Measurements from ENCODE around the gene LGALS9. TPM values are rescaled to one million over a fixed set of nuclear protein-coding genes. Genes with fewer than 3 reads are reported as not detected.
A peak's percentile ranks its signal among the peaks of the same experiment; 100 is the strongest.
"Not testable (repeated sequence)": the region's sequence is repeated elsewhere in the genome, so short reads cannot be mapped to it uniquely, and the experiment has no call there.

Gene LGALS9
- polyA plus RNA-seq, 2 of the 4 experiments (the other 2 are of a cell fraction), result 1.2 to 1.5 TPM

DNA sequence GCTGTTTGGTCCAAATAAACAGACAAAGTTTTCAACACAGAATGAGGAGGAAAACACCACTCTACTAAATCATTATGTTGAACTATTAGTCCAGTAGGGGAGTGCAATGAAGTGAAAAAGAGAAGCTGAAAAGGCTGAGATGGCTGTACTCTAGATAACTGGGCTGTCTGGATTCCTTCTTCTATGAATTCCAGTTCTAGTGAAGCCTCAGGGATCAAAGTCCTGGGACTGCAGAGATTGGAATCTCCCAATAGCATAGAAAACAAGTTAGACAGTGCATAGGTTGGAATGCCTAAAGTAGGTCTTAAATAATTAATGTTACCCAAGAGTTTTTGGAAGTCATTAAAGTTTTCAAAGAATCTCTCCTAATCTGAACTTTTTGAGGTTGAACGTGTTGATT lies 59.9 kb downstream of the LGALS9 start:
- ChIA-PET POLR2A (no interaction called here), CTCF (interaction anchor here (1.2 kb wide), 1 partner anchor 40 kb away, joined by 3 read pairs; no protein-coding TSS in a partner anchor)
- DNase-seq (ENCODE audit: low read depth in 1 of 2, low spot score in 1 of 2), result no peak
- no peak for ATAC-seq
- no peak overlapping the region for H3K4me2 ChIP-seq
- peaks cover 7% of the 10 kb centered on the region; the same call in 1 of the 3 replicates for H3K4me1 ChIP-seq
- H3K27ac ChIP-seq, result no peak overlapping the region
- no peaks in the 10 kb centered on the region for H3K9me3 ChIP-seq
- TF ChIP-seq NFE2L2 (conservative IDR thresholded peaks at IDR 0.05; ENCODE audit: low read length), result no peak
- no peak for TF ChIP-seq HOXA7 (CRISPR knock-in tag; IDR thresholded peaks at IDR 0.05)
- TF ChIP-seq, protein P1, sequence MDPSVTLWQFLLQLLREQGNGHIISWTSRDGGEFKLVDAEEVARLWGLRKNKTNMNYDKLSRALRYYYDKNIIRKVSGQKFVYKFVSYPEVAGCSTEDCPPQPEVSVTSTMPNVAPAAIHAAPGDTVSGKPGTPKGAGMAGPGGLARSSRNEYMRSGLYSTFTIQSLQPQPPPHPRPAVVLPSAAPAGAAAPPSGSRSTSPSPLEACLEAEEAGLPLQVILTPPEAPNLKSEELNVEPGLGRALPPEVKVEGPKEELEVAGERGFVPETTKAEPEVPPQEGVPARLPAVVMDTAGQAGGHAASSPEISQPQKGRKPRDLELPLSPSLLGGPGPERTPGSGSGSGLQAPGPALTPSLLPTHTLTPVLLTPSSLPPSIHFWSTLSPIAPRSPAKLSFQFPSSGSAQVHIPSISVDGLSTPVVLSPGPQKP (IDR thresholded peaks at IDR 0.05; ENCODE audit: low read depth, low read length), result no peak
- no peak for TF ChIP-seq MYC (IDR thresholded peaks at IDR 0.05; ENCODE audit: borderline replicate concordance, low read length)
- TF ChIP-seq, protein P2, sequence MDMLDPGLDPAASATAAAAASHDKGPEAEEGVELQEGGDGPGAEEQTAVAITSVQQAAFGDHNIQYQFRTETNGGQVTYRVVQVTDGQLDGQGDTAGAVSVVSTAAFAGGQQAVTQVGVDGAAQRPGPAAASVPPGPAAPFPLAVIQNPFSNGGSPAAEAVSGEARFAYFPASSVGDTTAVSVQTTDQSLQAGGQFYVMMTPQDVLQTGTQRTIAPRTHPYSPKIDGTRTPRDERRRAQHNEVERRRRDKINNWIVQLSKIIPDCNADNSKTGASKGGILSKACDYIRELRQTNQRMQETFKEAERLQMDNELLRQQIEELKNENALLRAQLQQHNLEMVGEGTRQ (IDR thresholded peaks at IDR 0.05), result no peak
- no peak for TF ChIP-seq HOXB13 (CRISPR knock-in tag; IDR thresholded peaks at IDR 0.05; ENCODE audit: low read depth)
- TF ChIP-seq ZSCAN20 (CRISPR knock-in tag; IDR thresholded peaks at IDR 0.05), result no peak
- TF ChIP-seq EHMT2 (IDR thresholded peaks at IDR 0.05; ENCODE audit: low read depth), result no peak
- TF ChIP-seq, protein P3, sequence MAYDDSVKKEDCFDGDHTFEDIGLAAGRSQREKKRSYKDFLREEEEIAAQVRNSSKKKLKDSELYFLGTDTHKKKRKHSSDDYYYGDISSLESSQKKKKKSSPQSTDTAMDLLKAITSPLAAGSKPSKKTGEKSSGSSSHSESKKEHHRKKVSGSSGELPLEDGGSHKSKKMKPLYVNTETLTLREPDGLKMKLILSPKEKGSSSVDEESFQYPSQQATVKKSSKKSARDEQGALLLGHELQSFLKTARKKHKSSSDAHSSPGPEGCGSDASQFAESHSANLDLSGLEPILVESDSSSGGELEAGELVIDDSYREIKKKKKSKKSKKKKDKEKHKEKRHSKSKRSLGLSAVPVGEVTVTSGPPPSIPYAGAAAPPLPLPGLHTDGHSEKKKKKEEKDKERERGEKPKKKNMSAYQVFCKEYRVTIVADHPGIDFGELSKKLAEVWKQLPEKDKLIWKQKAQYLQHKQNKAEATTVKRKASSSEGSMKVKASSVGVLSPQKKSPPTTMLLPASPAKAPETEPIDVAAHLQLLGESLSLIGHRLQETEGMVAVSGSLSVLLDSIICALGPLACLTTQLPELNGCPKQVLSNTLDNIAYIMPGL (CRISPR knock-in tag; IDR thresholded peaks at IDR 0.05; ENCODE audit: borderline replicate concordance), result no peak
- no peak for TF ChIP-seq NR3C1 (IDR thresholded peaks at IDR 0.05)
- TF ChIP-seq ESRRA (IDR thresholded peaks at IDR 0.05; ENCODE audit: borderline replicate concordance, low read length), result no peak
- TF ChIP-seq MAZ (IDR thresholded peaks at IDR 0.05; ENCODE audit: borderline replicate concordance, low read depth, low read length), result no peak
- no peak for TF ChIP-seq NPAS2 (CRISPR knock-in tag; IDR thresholded peaks at IDR 0.05; ENCODE audit: borderline replicate concordance)
- H3K4me3 ChIP-seq, result no peak overlapping the region
- peak; percentile 23 for FAIRE-seq
- 66% methylated on average over 1 of the region's 1 CpG for WGBS (ENCODE audit: missing lambda C conversion rate)

DNA sequence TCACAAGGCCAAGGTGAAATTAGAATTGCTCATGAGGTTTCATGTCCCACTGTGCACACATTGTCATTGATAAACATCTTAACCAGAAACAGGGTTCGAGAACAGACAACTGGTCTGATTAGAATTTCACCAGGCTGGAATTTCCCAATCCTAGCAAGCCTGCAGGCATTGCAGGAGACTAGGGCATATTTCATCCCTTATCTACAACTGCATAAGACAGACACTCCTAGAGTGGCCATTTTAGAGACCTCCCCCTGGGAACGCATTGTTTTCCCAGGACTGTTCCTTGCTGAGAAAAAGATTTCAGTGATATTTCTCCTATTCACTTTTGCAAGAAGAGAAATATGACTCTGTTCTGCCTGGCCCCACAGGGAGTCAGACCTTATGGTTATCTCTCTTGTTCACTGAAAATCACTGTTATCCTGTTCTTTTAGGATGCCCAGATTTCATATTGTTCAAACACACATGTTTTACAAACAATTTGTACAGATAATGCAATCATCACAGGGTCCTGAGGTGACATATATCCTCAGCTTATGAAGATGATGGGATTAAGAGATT lies 64.3 kb downstream of the LGALS9 start:
- CTCF ChIA-PET, H3K4me3 ChIP-seq, H3K4me1 ChIP-seq, FAIRE-seq, POLR2A ChIA-PET, H3K9me3 ChIP-seq, H3K4me2 ChIP-seq, H3K27ac ChIP-seq, ATAC-seq: not testable (repeated sequence)
- peak in 1 of 2 experiments; percentile 10 for DNase-seq (ENCODE audit: low read depth in 1 of 2, low spot score in 1 of 2)
- 44% methylated on average over 2 of the region's 2 CpGs for WGBS (ENCODE audit: missing lambda C conversion rate)

Small RNA genes within 50 kb of the gene (small RNA-seq; reads per million reads assigned to genes)
- gene AC015688.1 (0 reads per million in 6 experiments), gene AC015688.2 (0 reads per million in 6 experiments), gene AC015688.5 (0 reads per million in 6 experiments), gene CPDP1 (0 reads per million in 6 experiments)

Other genes starting within 250 kb of the LGALS9 start
- gene KSR1, start 174.7 kb upstream of the LGALS9 start, polyA plus RNA-seq (2011; rRNA removed), result 13.3 and 23.0 TPM in 2 replicates
- gene KSR1, start 174.7 kb upstream of the LGALS9 start, polyA plus RNA-seq (2017; fragmentation: RNase III; extraction: RNeasy Plus Mini Kit Qiagen cat#74134 plus additional on column Dnase treatment), result 13.5 to 17.1 TPM (median 14.6 TPM) in 3 replicates
- gene NOS2, start 169.3 kb downstream of the LGALS9 start, polyA plus RNA-seq (2011; rRNA removed), result 0.08 and 0.09 TPM in 2 replicates
- 0.13 to 0.18 TPM (median 0.17 TPM) in 3 replicates for gene NOS2, start 169.3 kb downstream of the LGALS9 start, polyA plus RNA-seq (2017; fragmentation: RNase III; extraction: RNeasy Plus Mini Kit Qiagen cat#74134 plus additional on column Dnase treatment)